SW 1271 (cell line): ENCODE results near the gene SNAI1.

Source experiments
- DNase-seq, 2 experiments: peaks; one replicate each; lab custom pipeline; 2025; lab: John Stamatoyannopoulos, UW

SNAI1 gene

DNA sequence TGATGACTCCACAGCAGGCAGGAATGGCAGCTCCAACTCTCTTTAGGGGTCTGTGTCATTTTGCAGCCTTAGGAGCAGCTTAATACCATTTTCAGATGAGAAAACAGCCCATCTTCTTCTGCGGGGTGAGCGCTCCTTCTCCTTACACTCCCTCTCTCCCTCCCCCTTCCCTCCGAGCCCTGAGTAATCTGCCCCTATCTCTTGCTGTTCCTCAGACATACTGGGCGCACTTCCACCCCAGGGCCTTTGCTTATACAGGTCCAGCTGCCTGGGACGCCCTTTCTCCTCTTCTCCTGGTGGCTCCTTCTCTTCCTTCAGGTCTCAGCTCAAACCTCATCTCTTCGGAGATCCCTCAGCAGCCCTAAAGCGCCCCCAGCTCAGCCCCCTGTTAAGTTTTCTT is 54.8 kb downstream of the SNAI1 start:
- no peak for DNase-seq

DNA sequence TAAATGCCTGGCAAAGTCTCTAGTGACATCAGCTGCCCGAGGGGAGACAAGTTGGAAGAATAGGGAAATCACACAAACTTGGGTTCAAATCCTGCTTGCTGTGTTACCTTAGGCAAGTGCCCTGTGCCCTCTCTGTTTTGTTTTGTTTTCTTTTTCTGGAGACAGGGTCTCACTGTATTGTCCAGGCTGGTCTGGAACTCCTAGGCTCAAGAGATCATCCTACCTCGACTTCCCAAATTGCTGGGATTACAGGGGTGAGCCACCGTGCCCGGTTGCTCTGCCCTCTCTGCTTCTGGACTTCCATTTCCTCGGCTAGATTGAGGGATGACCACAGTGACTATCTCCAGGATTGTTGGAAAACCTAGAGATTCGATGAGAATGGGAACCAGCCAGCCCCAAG is 55.4 kb downstream of the SNAI1 start:
- DNase-seq, result no peak
